ENCODE data around the gene TTC16.

- no peak for TF ChIP-seq EP300 (IDR thresholded peaks at IDR 0.05)
- no peak for TF ChIP-seq CTCF (IDR thresholded peaks at IDR 0.05)
Measured at GRCh38 chr9:127714020-127714750, 1.7 kb upstream of the TTC16 start.
